ENCODE data around the gene ANLN. TPM values are rescaled to one million over a fixed set of nuclear protein-coding genes. Genes with fewer than 3 reads are reported as not detected.
A peak's percentile ranks its signal among the peaks of the same experiment; 100 is the strongest.
"Not testable (repeated sequence)": the region's sequence is repeated elsewhere in the genome, so short reads cannot be mapped to it uniquely, and the experiment has no call there.

ANLN gene
- total RNA-seq, 4 donors from 2014 or later, result 5.0 to 43.7 (median 11.2) TPM

DNA sequence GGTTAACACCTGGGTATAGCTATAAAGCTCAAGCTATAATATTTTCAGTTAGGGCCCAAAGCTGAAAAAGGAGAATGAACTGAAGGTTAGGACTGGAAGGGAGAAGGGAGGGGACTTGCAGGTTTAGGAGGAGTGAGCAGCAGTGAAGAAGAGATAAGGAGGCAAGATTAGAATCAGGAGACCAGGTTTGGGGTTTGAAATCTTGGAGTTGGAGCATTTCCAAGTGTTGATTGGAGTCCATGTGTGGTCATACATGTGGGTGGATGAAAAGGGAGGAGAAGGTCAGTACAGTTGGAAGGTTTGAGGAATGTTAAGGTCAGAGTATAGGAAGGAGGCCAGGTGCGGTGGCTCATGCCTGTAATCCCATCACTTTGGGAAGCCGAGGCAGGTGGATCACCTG is 8.6 kb upstream of the ANLN start:
- no peaks in the 10 kb centered on the region for H3K27me3 ChIP-seq
- H3K36me3 ChIP-seq, result no peaks in the 10 kb centered on the region
- H3K9me3 ChIP-seq, result no peaks in the 10 kb centered on the region
- H3K4me3 ChIP-seq, result no peak overlapping the region
- no peak overlapping the region for H3K27ac ChIP-seq
- H3K4me1 ChIP-seq, result no peaks in the 10 kb centered on the region
- no peak for DNase-seq
- TF ChIP-seq, protein P1, sequence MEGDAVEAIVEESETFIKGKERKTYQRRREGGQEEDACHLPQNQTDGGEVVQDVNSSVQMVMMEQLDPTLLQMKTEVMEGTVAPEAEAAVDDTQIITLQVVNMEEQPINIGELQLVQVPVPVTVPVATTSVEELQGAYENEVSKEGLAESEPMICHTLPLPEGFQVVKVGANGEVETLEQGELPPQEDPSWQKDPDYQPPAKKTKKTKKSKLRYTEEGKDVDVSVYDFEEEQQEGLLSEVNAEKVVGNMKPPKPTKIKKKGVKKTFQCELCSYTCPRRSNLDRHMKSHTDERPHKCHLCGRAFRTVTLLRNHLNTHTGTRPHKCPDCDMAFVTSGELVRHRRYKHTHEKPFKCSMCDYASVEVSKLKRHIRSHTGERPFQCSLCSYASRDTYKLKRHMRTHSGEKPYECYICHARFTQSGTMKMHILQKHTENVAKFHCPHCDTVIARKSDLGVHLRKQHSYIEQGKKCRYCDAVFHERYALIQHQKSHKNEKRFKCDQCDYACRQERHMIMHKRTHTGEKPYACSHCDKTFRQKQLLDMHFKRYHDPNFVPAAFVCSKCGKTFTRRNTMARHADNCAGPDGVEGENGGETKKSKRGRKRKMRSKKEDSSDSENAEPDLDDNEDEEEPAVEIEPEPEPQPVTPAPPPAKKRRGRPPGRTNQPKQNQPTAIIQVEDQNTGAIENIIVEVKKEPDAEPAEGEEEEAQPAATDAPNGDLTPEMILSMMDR (IDR thresholded peaks at IDR 0.05), result no peak
- no peak for TF ChIP-seq POLR2A (IDR thresholded peaks at IDR 0.05)

DNA sequence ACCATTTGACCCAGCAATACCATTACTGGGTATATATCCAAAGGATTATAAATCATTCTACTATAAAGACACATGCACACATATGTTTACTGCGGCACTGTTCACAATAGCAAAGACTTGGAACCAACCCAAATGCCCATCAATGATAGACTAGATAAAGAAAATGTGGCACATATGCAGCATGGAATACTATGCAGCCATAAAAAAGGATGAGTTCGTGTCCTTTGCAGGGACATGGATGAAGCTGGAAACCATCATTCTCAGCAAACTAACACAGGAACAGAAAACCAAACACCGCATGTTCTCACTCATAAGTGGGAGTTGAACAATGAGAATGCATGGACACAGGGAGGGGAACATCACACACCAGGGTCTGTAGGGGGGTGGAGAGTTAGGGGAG is 6.4 kb upstream of the ANLN start:
- not testable (repeated sequence) for H3K9me3 ChIP-seq, H3K27ac ChIP-seq, H3K27me3 ChIP-seq, H3K4me3 ChIP-seq, H3K36me3 ChIP-seq, DNase-seq, H3K4me1 ChIP-seq

DNA sequence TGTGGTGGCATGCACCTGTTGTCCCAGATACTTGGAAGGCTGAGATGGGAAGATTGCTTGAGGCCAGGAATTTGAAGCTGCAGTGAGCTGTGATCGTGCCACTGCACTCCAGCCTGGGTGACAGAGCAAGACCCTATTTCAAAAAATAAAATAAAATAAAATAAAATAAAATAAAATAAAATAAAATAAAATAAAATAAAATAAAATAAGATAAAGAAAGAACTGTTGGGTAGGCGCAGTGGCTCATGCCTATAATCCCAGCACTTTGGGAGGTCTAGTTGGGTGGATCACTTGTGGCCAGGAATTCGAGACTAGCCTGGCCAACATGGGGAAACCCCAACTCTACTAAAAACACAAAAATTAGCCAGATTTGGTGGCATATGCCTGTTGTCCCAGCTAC is 4.0 kb upstream of the ANLN start:
- not testable (repeated sequence) for H3K9me3 ChIP-seq, H3K4me3 ChIP-seq, H3K27ac ChIP-seq

DNA sequence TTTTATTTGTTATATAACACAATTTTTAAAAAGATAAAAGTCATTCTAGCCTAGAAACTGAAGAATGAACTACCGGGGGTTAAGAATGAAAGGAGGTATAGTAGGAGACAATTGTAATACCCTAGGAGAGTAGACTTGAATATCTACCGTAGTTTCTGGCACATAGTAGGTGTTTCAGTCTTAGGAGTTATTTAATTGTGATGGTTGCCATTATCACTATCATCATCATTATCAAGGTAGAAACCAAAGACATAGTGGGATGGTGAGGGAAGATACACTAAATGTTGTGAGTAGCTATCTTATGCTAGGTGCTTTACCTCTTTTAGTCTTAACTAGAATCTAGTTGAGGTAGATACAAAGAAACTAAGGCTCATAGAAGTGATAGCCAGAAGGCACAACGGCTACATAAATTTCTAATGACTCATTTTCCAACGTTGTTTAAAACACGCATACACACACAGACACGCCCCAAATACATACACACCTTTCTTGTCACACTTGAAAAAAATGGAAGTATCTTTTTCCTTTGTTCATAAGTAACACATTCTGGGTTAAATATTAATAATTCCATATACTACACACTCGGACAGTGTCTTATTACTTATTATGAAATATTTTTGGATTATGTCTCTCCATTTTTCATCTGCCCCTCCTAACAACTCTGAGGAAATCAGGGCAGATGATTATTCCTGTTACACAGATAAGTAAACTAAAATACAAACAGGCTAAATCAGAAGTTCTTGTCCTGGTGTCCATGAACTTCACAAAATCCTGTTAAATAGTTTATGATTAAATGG is 2.0 kb upstream of the ANLN start:
- Histone ChIP-seq H3K36me3 (no peaks in the 10 kb centered on the region), H3K27ac (no peak overlapping the region), H3K9me3 (no peaks in the 10 kb centered on the region), H3K4me1 (peaks cover 0 to 14% (median 8%) of the 10 kb centered on the region in 4 donors), H3K27me3 (no peaks in the 10 kb centered on the region), H3K4me3 (no peak overlapping the region)
- no peak for DNase-seq
- TF ChIP-seq, protein P1 (IDR thresholded peaks at IDR 0.05), result no peak
- TF ChIP-seq POLR2A (IDR thresholded peaks at IDR 0.05), result no peak

More for the DNA sequence above, 4.0 kb upstream of the ANLN start:
- H3K4me1 ChIP-seq, DNase-seq, H3K36me3 ChIP-seq, H3K27me3 ChIP-seq: not testable (repeated sequence)

DNA sequence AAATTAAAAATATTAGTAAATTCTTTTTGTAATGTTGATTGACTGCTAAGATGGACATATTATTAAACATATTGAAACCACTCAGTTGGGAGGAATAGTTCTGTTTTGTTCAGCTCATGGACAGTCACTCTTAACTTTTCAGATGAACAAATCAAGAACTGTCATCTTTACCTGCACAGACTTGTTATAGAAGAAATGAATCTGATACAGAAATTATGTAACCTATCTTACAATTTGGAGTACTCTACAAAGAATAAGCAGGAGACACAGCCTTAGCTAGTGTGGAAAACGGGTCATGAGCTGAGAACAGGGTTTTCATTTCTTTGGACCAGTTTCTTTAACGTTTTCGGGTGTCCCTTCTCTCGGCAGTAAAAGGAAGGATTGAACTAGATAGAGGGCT is 1.2 kb upstream of the ANLN start:
- no peak for DNase-seq
- no peak for TF ChIP-seq POLR2A (IDR thresholded peaks at IDR 0.05)
- TF ChIP-seq, protein P1 (IDR thresholded peaks at IDR 0.05), result no peak

DNA sequence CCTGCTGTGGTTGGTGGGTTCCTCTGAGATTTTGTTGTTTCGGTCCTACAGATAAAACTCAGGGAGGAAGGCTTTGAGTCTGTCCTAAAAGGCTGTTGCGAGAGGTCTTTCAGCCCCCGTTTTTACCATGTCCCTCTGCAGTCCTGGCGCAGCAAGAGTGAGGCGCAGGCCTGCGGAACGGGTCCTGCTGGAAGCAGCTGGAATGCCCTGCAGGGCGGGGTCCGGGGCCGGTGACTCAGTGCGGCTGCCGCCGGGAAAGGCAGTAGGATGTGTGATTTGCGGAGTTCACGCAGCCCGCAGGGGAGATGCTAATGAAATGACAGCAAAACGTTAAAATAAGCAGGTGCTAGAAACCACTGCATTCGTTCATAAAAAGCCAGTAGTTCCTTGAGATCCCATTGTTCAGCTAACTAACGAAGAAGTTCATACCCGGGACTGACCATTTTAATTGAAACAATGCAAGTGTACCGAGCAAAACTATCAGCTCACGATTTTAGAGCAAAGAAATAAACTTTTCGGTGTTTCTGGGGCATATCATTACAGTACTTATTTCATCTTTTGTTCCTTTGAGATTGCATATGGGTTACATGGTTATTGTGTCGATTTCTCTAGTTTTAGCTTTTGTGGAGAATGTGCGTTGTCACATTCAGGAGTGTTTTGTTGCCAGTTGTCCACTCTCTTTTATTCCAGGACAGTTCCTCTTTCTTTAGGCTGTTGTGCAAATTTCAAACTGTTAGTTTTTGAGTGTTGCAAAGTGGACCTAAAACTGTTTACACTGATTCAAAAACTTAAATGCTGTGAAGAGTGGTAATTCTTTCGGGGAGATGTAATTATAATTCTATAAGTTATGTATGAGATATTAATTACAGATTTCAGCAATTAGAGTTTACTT is 783 bp downstream of the ANLN start:
- Histone ChIP-seq H3K27me3 (no peaks in the 10 kb centered on the region), H3K36me3 (no peaks in the 10 kb centered on the region), H3K9me3 (no peaks in the 10 kb centered on the region), H3K4me3 (peak overlapping the region; percentile 48 to 78 (median 64)), H3K27ac (peak overlapping the region; percentile 44 to 76 (median 63)), H3K4me1 (peaks cover 0 to 14% (median 8%) of the 10 kb centered on the region in 4 donors)
- TF ChIP-seq, protein P1 (IDR thresholded peaks at IDR 0.05), result peak in 1 of 6 experiments; percentile 14
- TF ChIP-seq POLR2A (IDR thresholded peaks at IDR 0.05), result no peak
- peak in 2 of 3 donors; percentile 85 to 89 for DNase-seq

More for the DNA sequence above, 1.2 kb upstream of the ANLN start:
- no peaks in the 10 kb centered on the region for H3K27me3 ChIP-seq
- H3K27ac ChIP-seq, result peak overlapping the region in 3 of 4 donors; percentile 44 to 76 (median 64)
- H3K9me3 ChIP-seq, result no peaks in the 10 kb centered on the region
- no peaks in the 10 kb centered on the region for H3K36me3 ChIP-seq
- peaks cover 0 to 14% (median 8%) of the 10 kb centered on the region in 4 donors for H3K4me1 ChIP-seq
- H3K4me3 ChIP-seq, result no peak overlapping the region

All from Peyer's patch (tissue), 4 donors.